ENCODE measurements around the gene ARHGEF7. TPM values are rescaled to one million over a fixed set of nuclear protein-coding genes. Genes with fewer than 3 reads are reported as not detected.

ARHGEF7 gene
- total RNA-seq, 1 donor from 2014 or later, result 307 TPM

- no peak for DNase-seq
Measured at GRCh38 chr13:111228262-111229144, 113.4 kb downstream of the ARHGEF7 start.

DNA sequence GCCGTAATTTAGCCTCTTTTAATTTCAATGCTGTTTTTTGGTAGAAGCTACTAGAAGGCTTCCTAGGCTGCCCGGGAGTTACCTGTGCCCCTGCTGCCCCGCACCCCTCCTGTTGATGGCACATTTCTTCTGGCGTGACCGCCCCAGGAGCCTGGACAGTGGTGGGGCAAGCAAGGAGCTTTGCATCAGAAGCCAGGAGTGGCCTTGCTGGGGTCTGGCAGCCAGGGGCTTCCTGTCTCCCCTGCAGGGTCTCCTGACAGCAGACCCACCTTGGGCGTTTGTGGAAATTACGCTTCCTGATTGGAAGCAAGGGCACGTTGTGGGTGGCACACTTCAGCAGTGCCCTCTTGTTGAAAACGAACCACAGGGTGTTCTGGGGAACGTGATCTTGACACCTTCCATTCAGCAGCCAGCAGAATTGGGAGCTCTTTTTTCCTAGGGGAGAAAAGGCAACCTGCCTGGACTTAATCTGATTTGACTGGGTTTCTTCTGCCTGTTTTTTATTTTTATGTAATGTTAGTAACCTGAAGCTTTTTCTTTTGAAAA lies 115.3 kb downstream of the ARHGEF7 start:
- no peak for DNase-seq

GRCh38 chr13:111232191-111232590 lies 117.1 kb downstream of the ARHGEF7 start:
- DNase-seq, result no peak

DNA sequence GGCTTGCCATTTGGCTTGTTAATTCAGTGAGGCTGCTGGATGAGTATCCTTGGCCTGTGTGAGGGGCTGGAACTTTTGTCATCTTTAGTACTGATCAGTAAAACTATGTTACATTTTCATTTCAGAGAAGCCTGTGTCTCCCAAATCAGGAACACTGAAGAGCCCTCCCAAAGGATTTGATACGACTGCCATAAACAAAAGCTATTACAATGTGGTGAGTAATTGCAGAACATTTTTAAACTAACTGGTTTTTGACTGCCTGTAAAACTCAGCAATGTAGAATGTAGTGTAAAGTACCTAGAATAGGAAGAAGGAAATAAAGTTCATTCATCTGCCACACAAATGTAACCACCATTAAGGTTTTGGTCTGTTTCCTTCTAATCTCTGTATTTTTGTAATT lies 118.0 kb downstream of the ARHGEF7 start:
- DNase-seq, result no peak

- no peak for DNase-seq
Measured at GRCh38 chr13:111239764-111240670, 124.9 kb downstream of the ARHGEF7 start.

- no peak for DNase-seq
Measured at GRCh38 chr13:111241006-111241755, 126.1 kb downstream of the ARHGEF7 start.

DNA sequence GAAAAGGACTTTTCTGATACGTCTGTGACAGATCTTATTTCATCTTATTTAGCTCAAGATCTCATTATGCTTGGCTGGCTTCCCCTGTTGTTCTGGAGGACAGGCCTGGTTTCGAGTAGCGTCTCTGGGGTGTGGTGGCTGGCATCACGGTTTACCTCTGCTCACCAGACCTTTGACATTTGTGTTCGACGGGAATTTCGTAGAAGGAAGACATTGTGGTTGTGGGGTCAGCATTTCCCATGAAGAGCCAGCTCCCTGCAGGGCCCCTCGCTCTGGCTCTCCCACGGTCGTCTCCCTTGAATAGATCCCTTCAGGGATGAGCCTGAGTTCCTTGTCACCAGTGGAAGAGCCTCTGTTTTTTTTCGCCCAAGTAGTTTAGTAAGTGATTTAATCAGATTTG lies 126.8 kb downstream of the ARHGEF7 start:
- no peak for DNase-seq

DNA sequence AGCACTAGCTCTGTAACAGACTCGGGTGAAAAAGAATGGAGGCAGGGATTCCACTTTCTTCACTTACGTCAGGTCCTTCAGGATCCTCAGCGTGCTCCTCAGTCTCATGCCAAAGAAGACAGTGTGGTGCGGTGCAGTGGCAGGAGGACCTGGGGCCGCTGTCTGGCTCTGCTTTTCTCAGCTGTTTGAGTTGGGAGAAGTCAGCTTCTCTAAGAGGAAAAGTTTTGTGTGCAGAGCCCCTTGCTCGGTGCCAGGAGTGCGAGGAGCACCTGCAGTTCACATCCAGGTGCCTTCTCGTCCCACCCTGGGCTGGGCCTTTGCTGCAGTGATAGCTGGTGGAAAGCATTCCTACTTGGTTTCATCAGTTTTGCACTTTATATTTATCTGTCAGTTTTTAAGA lies 127.5 kb downstream of the ARHGEF7 start:
- no peak for DNase-seq

GRCh38 chr13:111243981-111244380 lies 128.9 kb downstream of the ARHGEF7 start:
- DNase-seq, result no peak

GRCh38 chr13:111245576-111246384 lies 130.7 kb downstream of the ARHGEF7 start:
- DNase-seq, result no peak

DNA sequence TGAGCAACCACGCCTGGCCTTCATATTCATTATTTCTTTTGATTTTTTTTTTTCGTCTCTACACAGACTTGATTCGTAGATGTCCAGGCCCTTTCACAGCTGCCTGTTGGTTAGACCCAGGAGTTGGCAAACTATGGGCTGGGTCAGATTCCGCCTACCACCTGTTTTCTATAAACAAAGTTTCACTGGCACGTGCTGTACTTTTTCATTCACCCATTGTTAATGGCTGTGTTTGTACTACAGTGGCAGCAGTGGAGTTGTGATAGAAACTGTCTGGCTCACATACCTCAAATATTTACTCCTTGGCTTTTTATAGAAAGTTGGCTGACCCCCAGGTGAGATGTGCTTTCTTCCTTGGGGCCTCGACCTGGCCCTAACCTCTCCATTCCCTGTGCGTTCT lies 132.4 kb downstream of the ARHGEF7 start:
- DNase-seq, result no peak

- DNase-seq, result no peak
Measured at GRCh38 chr13:111248822-111249221, 133.7 kb downstream of the ARHGEF7 start.

DNA sequence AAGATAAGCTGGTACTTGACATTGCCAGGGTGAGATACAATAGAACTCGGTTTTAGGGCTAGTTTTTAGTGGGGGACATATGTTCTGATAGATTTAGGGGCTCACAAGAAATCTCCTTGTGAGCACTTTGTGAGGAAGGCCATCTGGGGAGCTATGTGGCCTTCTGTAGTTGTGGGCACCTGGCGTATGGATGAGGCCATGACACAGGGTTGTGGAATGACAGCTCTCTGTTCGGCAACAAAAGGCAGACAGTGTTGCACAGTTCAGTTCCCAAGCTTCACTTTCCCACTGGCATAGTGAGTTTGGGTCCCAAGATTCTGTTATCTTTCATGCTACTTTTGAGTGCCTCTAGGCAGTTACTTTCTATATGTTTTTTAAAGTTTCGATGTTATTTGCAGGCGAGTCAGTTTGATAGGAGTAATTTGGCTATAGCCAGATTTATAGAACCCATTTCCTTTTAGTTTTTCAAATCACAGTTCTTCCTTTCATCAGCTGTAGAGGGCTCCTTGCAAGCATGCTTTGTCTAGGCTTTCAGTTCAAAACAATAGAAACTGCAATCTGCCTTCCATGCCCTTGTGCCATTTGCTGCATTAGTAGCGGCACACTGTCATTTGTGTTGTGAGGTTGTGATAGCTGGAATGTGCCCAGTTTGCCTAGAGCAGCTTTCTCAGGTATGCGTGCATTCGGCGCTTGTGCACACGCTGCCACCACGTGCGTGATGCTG lies 134.7 kb downstream of the ARHGEF7 start:
- DNase-seq, result no peak

GRCh38 chr13:111251646-111252445 lies 136.7 kb downstream of the ARHGEF7 start:
- DNase-seq, result peak; percentile 52

GRCh38 chr13:111252446-111253364 lies 137.6 kb downstream of the ARHGEF7 start:
- DNase-seq, result no peak

- no peak for DNase-seq
Measured at GRCh38 chr13:111253365-111253872, 138.3 kb downstream of the ARHGEF7 start.

DNA sequence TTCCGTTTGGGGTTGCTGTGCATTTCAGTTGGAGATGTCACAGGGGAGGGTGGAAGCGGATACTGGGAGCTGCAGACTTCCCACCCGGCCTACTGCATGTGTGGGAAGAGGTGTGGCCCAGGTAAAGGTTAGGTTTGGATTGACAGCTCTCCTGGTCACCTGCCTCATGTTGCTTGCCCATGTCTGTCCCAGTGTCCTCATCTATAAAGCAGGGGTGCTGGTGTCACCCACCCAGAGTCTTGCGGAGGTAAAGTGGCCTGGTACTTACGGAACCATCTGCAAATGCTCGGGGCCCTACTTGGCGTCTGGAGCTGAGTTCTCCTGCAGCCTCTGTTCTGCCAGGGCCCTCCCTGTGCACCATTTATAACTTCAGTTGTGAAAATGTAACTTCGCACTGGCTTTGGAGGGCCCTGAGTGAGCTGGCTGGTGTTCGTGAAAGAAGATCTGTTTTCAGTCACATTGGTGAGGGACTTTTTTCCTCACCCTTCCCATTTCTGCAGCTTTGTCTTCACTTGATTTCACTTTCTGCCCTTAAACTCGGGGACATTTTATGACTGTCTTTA lies 140.2 kb downstream of the ARHGEF7 start:
- DNase-seq, result no peak

DNA sequence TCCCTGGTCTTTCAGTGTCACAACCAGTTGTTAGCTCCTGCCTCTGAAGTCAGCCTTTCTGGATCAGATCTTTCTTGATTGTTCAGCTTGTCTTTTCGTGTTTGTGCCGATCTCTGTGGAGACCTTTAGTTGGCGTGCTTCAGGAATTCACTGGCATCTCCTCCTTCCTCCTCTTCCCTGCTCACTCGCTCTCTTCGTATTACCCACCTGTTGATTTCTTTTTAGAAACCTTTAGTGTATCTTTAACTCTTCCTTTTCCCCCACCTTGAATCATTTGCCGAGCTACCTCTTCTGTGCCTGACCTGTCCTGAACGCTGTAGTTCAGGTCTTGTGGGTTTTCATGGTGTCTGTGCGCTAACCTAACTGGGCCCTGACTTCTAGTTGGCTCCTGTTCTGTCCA lies 141.3 kb downstream of the ARHGEF7 start:
- no peak for DNase-seq
